Measurements from ENCODE around the gene KCNQ1.

DNA sequence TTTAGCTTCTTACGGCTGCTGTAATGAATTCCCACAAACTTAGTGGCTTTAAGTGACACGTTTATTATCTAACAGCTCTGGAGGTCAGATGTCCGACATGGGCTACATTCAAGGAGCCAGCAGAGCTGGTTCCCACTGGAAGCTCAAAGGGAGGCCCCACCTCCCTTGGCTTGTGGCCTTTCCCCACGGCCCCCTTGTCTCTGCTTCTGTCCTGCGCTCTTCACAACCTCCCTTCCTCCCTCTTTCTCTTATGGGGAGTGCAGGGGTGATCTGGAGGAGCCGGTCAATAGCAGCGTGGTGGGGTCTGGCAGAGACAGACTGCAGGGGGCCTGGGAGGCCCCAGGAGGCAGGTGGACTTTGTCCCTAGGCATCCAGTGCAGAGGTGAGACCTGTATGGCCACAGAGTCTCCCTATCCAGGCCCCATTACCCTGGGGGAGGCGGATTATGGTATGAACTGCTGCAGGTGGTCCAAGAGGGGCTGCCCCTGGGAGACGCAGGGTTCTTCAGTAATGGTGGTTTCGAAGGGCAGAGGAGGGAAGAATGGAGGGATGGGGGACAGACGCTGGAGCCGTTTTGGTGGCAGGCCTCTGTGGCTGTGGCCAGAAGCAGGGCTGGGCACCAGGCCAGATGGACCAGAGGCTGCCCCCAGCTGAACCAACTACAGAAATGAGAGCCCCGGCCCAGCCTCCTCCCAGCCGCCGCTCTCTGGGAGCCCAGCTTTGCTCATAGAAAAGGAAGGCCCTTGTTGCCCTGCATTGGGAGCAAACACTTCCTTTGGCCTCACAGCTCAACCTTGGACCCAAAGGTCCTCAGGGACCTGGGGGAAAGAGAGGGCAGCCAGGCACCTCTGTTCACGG lies 285.7 kb downstream of the KCNQ1 start:
- TF ChIP-seq, protein P1, sequence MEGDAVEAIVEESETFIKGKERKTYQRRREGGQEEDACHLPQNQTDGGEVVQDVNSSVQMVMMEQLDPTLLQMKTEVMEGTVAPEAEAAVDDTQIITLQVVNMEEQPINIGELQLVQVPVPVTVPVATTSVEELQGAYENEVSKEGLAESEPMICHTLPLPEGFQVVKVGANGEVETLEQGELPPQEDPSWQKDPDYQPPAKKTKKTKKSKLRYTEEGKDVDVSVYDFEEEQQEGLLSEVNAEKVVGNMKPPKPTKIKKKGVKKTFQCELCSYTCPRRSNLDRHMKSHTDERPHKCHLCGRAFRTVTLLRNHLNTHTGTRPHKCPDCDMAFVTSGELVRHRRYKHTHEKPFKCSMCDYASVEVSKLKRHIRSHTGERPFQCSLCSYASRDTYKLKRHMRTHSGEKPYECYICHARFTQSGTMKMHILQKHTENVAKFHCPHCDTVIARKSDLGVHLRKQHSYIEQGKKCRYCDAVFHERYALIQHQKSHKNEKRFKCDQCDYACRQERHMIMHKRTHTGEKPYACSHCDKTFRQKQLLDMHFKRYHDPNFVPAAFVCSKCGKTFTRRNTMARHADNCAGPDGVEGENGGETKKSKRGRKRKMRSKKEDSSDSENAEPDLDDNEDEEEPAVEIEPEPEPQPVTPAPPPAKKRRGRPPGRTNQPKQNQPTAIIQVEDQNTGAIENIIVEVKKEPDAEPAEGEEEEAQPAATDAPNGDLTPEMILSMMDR (IDR thresholded peaks at IDR 0.05), result no peak
- TF ChIP-seq POLR2AphosphoS5 (IDR thresholded peaks at IDR 0.05) (no peak), POLR2A (IDR thresholded peaks at IDR 0.05) (no peak), EP300 (IDR thresholded peaks at IDR 0.05) (no peak)

Measured in upper lobe of left lung (tissue), 4 donors.